C4-2B (cell line): ENCODE measurements around the gene MAST4.

ENCODE experiments used
- H3K27ac ChIP-seq: fragments of 450-650 bp; 2 replicates; pipeline ENCODE4 v1.5.1; 2017
- CTCF ChIP-seq: fragments of 450-650 bp; conservative IDR thresholded peaks from 2 replicates; pipeline ENCODE4 v1.5.1; 2017; ENCODE audit warnings: mild to moderate bottlenecking
- ZFX ChIP-seq: fragments of 450-650 bp; IDR thresholded peaks from 2 replicates; pipeline ENCODE4 v1.6.1; 2017

MAST4 gene

GRCh38 chr5:66808663-66809062 lies 212.5 kb downstream of the MAST4 start:
- TF ChIP-seq CTCF (no peak), ZFX (no peak)
- H3K27ac ChIP-seq: no peak overlapping the region

- no peak for TF ChIP-seq CTCF
- no peak for TF ChIP-seq ZFX
- H3K27ac ChIP-seq: no peak overlapping the region
These were observed 214.0 kb downstream of the MAST4 start for GRCh38 chr5:66810151-66810550.

GRCh38 chr5:66810848-66811261 lies 214.7 kb downstream of the MAST4 start:
- no peak for TF ChIP-seq ZFX
- TF ChIP-seq CTCF: no peak

GRCh38 chr5:66812291-66812690 lies 216.1 kb downstream of the MAST4 start:
- TF ChIP-seq ZFX (no peak), CTCF (no peak)
- H3K27ac ChIP-seq: no peak overlapping the region

More at GRCh38 chr5:66810848-66811261, 214.7 kb downstream of the MAST4 start:
- H3K27ac ChIP-seq: no peak overlapping the region

- TF ChIP-seq CTCF: no peak
- TF ChIP-seq ZFX: no peak
- H3K27ac ChIP-seq: no peak overlapping the region
These were observed 217.1 kb downstream of the MAST4 start for GRCh38 chr5:66813306-66813705.

- peak; percentile 86 for TF ChIP-seq CTCF
- TF ChIP-seq ZFX: no peak
- H3K27ac ChIP-seq: no peak overlapping the region
These were observed 218.2 kb downstream of the MAST4 start for GRCh38 chr5:66814146-66814991.

GRCh38 chr5:66818304-66818934 lies 222.2 kb downstream of the MAST4 start:
- no peak for TF ChIP-seq ZFX
- TF ChIP-seq CTCF: no peak
- H3K27ac ChIP-seq: no peak overlapping the region
